Measurements from ENCODE around the gene NDUFC1.

The NDUFC1 gene

DNA sequence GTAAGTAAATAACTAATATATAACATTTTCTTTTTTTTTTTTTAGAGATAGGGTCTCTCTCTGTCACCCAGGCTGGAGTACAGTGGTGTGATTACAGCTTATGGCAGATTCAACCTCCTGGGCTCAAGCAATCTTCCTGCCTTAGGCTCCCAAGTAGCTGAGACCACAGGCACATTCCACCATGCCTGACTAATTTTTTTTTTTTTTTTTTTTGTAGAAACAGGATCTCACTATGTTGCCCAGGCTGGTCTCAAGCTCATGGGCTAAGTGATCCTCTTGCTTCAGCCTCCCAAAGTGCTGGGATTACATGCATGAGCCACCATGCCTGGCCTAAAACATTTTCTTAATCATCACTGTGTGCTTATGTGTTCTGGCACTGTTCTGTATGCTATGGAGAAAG is 55.0 kb downstream of the NDUFC1 start:
- DNase-seq = no peak

DNA sequence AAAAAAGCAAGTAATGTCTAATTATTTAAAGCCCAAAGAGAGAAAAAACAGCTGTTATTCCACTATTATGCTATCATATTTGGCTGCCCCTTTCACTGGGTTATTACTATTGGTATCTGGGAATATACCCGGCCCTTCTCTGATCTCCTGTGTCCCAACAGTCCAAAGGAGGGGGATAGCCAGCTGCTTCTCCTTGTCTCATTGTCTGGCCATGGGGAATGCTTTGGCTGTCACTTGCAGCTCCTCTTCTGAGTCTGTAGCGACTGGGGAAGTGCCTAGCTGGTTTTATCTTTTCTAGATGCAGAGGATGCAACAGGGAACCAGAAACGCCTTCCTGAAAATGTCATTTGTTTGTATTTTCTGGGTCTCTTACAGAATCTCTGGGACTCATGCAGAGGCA is 56.1 kb downstream of the NDUFC1 start:
- DNase-seq = no peak

DNA sequence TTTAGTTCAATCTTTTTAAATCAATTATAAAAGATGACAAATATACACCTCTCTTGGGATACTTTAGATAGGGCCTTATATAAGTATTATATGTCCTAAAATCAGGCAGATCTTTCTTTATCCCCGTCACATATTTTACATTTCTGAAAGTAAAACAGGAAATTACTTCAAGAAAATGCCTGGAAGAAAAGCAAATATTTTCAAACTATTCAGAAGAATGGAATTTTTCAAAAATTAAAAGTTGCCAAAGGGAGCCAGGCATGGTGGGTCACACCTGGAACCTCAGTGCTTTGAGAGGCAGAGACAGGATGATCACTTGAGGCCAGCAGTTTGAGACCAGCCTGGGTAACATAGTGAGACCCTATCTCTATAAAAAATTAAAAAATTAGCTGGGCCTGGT is 56.7 kb downstream of the NDUFC1 start:
- DNase-seq = no peak

DNA sequence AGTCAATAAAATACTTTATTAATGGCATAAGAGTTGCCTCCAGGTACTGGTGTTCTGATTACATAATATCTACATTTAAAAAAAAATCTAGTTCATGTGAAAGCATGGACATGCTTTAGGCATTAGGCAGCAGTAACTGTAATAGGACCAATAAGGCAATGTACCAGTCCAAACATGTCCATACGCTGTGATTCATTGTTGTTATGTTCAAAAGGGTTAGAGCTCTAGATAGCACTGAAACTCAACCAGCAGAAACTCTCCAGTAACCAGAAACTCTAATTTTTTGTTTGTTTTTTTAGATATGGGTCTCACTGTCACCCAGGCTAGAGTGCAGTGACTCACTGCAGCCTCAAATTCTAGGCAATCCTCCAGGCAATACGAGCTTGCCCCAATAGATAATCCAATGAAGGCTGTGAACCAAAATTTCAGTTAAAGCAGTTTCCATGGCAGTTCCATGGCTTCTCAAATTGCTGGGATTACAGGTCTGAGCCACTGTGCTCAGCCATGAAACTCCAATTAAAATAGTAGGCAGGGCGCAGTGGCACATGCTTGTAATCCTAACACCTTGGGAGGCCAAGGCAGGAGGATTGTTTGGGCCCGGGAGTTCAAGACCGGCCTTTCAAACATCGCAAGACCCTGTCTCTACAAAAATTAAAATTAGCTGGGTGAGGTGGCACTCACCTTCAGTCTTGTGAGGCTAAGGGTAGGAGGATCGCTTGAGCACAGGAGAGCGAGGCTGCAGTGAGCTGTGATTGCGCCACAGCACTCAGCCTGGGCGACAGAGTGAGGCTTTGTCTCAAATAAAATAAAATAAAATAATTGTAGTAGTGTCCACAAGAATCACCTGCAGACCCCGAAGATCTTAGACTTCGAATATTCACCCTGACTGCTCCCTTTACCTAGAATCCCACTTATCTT is 58.6 kb downstream of the NDUFC1 start:
- DNase-seq = no peak

DNA sequence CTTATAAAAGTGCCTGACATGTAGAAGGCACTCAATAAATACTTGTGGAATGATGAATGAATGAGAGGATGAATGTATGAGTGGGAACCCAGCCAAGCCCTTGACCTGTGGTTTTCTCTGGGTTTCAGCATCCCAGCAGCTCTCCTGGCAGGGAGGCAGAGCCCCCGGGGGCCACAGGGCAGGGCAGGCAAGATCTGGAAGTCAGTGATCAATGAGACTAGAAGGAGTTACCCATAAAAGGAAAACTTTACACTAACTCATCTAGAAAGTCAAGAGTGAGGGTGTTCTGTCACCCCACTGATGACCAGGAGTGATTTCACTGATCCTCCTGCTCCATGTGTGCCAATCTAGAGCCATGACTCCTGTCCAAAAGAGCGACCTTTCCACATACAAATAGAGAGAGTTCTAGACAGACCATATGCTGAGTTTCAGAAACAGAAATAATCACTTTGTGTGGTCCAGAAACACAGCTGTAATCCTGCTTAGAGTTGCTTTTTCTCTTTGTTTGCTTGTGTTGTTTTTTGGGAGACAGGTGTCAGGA is 59.7 kb downstream of the NDUFC1 start:
- no peak for DNase-seq

DNA sequence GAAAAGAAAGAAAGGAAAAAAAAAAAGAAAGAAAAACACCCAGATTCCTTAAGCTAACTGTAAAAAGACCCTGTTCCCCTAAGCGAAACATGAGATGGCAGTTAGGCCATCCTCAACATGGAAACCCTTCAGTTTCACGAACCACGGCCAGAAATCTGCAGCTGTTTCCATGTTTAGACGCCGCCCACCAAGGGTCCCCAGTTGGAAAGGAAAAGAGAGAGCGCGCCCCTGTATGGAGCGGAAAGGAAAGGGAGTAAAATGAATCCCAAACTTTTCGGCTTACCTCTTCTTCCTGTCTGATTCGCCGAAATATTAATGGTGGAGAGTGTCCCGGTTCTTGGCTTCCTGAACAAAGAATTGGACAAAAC is 60.5 kb downstream of the NDUFC1 start:
- no peak for DNase-seq

DNA sequence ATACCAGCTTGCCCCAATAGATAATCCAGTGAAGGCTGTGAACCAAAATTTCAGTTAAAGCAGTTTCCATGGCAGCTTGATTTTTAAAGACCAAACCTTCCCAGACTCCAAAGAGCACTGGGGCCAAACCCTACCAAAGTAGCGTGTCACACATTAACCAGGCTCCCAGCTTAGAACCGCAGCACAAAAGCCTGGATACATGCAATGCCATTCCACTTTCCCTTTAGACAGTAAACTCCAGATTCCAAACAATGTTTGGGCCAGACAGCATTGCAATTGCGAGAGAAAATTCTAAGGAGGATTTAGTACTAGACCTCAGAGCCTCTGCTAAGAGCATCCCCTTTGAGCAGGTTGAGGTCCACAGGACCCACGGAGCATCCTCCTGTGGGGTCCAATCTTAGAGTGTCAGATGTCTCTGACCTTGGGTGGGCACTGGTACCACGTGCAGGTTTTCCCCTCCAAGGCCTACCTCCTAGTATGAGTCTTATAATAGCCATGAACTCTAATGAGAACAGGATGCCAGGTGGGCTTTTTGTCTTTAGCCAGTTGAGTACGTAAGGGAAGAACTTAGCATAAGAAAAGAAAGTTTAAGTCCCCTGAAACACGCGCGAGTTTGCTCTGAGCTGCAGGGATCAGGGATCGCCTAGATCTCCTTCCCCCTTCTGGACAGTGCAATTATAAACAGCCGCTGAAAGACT is 61.0 kb downstream of the NDUFC1 start:
- DNase-seq = no peak
